ENCODE measurements around the gene GFM1. TPM values are rescaled to one million over a fixed set of nuclear protein-coding genes. Genes with fewer than 3 reads are reported as not detected.

The GFM1 gene
- total and polyA plus RNA-seq, 7 donors: 49.3 to 83.3 (median 64.0) TPM

Other genes with a start within 250 kb of the GFM1 start
- 10 to 100 TPM; 15.4 to 37.4 (median 20.8) TPM for gene MLF1, start 73.3 kb upstream of the GFM1 start, total RNA-seq
- 100 to 1,000 TPM in 1 of 3 donors, 10 to 100 TPM in 1, 1 to 10 TPM in 1; 4.9 to 117 (median 35.0) TPM for gene MLF1, start 73.3 kb upstream of the GFM1 start, polyA plus RNA-seq
- 1 to 10 TPM; 1.8 to 6.7 (median 3.6) TPM for gene LXN, start 28.1 kb downstream of the GFM1 start, total RNA-seq
- 1 to 10 TPM; 1.6 to 4.3 (median 3.2) TPM for gene LXN, start 28.1 kb downstream of the GFM1 start, polyA plus RNA-seq
- gene RARRES1, start 87.9 kb downstream of the GFM1 start, total RNA-seq: 10 to 100 TPM in 1 of 4 donors, 1 to 10 TPM in 2, under 1 TPM in 1; 0.97 to 28.1 (median 5.8) TPM
- gene RARRES1, start 87.9 kb downstream of the GFM1 start, polyA plus RNA-seq: 1 to 10 TPM in 2 of 3 donors, under 1 TPM in 1; 0.69 to 6.2 (median 2.9) TPM
- 10 to 100 TPM; 10.6 to 19.6 (median 16.1) TPM for gene MFSD1, start 157.5 kb downstream of the GFM1 start, total RNA-seq
- 10 to 100 TPM; 13.0 to 29.6 (median 27.9) TPM for gene MFSD1, start 157.5 kb downstream of the GFM1 start, polyA plus RNA-seq

Data from psoas muscle (tissue), 7 donors.